Stimulated activated CD8-positive, alpha-beta memory T cell treated with anti-CD3 and anti-CD28 coated beads, Interleukin-15, amount 100 ng/mL, for 1 hour (primary cell): Measurements from ENCODE around the gene LENG8.

ENCODE experiments used
- DNase-seq: peaks from one replicate; pipeline ENCODE4 v3.0.0-alpha.2; 2020; ENCODE audit warnings: low read depth

The LENG8 gene

DNA sequence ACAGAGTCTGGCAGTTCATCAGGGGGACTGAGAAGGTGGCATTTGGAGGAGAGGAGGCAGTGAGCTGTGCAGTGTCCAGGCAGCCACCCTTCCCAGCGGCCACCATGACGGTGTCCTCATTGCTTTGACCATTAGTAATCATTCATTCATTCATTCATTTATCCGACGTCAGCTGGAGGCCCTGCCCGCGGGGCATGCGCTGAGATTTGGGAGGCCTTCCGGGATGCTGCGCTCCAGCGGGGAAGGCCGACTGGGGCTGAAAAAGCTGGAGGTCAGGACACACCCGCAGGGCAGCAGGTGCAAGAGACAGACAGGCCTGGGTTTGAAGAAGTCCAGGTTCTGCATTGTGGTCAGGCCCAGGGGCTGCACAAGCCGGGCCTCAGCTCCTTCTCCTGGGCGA lies 24.8 kb upstream of the LENG8 start:
- DNase-seq, result no peak

DNA sequence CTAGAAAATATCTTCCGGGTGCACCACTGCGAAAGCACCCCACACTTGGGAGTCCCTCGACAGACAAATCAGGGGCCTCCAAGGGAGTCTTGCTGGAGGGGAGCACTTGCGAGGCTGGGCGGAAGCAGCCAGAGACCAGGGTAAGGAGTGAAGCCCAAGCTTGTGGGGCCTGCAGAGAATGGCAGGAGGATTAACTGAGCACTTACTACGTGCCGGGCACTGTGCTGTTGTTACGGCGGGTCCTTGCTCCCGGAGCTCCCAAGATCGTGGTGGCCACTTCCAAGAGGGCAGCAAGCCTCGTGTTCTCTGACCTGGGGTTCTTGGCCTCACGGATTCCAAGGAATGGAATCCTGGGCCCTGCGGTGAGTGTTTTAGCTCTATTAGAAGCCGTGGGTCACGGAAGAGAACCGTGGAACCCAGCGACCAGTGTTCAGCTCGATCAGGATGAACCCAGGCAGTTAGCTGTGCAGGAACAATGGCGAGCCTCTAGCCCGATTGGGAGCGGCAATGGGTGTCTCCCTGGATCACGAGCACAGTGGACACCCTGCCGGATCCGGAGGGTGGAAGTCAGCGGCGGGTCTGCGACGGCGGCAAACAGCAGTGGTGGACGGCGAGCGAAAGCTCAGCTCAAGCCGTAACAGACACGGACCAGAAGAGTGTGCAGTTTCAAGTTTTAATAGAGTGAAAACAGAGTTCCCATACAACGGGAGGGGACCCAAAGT lies 24.2 kb upstream of the LENG8 start:
- no peak for DNase-seq

DNA sequence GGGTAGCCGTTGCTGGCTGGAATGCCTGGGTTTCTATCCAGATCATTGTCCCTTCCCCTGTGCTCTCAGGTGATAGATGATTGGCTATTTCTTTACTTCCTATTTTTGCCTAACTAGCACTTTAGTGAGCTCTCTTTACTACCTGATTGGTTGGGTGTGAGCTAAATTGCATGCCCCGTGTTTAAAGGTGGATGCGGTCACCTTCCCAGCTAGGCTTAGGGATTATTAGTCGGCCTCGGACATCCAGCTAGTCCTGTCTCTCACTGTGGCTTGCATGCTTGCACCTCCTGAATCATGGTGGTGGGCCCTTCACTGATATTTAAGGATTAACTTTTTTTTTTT lies 23.6 kb upstream of the LENG8 start:
- DNase-seq, result no peak

DNA sequence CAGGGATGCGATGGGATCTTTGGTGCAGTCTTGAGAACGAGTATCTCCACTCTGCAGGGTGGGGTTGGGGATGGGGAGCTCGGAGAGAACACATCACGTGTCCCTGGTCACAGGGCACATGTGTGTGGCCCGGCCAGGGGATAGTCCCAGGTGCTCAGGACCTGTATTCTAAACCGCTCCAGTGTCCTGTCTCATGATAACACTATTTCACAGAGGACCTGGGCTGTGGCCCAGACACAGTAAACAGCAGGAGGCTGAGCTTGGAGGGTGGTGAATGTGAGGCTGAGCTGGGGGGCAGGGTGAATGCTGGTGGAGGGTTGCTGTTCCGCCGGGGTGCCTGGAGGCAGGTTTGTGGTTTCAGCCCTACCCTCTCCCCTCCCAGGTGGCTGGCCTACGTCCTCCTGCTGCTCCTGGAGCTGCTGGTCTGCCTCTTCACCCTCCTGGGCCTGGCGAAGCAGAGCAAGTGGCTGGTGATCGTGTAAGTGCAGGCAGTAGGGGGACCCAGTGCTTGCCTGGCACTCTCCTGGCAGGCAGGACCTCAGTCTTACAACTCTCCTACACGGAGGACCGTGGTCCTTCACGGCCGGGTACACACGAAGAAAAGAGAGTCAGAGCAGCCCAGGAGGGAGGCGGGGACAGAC lies 22.6 kb upstream of the LENG8 start:
- no peak for DNase-seq

DNA sequence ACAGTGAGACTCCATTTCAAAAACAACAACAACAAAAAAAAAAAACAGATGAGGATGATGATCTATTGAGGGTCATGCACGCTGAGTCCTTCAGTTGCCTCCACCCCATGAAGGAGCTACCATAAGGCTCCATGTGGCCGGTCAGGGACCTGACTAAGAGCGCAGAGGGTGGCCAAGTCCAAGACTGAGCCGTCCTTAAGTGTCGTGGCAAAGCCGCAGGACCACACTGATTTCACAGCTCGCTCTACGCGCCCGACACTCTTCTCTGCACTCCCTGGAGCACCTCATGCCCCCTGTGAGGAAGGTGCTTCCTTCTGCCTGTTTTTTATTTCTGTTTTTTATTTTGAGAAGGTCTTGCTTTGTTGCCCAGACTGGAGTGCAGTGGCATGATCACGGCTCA lies 21.4 kb upstream of the LENG8 start:
- no peak for DNase-seq

DNA sequence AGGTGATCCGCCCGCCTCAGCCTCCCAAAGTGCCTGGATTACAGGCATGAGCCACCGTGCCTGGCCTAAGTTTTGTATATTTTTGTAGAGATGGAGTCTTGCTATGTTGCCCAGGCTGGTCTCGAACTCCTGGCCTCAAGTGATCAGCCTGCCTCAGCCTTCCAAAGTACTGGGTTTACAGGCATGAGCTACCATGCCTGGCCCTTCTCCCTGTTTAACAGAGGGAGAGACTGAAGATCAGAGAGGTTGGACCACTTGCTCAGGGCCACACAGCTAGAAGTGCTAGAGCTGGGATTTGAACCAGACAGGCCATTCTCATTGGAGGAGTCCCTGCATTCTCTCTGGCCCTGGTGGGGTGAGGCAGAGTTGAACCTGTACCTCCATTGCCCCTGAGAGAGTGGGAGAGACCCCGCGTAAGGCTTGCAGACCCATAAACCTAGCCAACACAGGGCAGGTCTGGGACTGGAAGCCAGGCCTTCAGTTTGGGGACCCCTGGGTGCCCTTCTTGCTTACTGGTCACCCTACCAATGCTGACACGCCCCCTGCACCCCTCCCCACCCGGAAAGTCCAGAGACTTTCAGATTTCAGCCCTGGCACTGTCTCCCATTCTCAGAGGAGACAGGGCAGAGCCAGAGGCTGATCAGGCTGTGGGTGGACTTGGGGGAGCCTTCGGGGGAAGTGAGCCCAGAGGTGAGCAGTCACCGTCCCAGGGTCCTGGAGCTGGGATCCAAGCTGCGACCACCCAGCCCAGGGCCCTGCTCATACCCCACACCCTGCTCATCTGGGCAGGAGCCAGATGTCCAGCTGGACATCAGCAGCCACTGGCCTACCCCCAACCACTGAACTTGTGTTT lies 20.4 kb upstream of the LENG8 start:
- no peak for DNase-seq

DNA sequence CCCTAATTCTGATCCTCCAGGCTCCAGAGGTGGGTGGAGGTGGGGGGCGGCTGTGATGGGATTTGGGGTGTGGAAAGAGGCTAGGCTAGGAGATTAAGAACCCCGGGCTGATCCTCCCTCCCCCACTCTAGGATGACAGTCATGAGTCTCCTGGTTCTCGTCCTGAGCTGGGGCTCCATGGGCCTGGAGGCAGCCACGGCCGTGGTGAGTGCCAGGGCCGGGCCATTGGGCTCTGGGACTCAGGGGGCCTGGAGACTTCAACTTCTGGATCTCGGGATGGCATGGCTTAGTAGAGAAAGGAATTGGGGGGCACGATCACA lies 19.9 kb upstream of the LENG8 start:
- no peak for DNase-seq

DNA sequence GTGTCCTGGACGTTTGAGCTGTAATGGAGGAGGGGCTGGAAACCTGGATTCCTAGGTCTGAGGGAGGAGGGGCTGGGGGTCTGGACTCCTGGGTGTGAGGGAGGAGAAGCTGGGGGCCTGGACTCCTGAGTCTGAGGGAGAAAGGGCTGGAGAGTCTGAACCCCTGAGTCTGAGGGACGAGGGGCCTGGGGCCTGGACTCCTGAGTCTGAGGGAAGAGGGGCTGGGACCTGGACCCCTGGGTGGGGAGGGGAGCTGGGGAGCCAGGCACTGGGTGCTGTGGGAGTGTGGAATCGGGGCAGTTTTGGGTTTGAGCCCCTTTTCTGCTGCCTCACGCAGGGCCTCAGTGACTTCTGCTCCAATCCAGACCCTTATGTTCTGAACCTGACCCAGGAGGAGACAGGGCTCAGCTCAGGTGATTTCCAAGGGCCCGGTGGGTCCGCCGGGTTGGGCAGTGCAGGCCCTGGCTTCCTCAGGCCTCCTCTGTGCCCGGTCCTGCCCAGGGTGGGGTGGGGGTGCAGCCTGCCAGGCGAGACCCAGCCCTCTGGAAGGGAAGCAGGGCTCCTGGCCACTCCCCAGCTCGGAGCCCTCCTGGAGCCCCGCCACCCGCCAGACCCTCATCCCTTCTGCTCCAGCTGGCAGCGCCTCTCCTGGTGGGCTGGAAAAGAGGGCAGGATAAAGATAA lies 19.3 kb upstream of the LENG8 start:
- no peak for DNase-seq

DNA sequence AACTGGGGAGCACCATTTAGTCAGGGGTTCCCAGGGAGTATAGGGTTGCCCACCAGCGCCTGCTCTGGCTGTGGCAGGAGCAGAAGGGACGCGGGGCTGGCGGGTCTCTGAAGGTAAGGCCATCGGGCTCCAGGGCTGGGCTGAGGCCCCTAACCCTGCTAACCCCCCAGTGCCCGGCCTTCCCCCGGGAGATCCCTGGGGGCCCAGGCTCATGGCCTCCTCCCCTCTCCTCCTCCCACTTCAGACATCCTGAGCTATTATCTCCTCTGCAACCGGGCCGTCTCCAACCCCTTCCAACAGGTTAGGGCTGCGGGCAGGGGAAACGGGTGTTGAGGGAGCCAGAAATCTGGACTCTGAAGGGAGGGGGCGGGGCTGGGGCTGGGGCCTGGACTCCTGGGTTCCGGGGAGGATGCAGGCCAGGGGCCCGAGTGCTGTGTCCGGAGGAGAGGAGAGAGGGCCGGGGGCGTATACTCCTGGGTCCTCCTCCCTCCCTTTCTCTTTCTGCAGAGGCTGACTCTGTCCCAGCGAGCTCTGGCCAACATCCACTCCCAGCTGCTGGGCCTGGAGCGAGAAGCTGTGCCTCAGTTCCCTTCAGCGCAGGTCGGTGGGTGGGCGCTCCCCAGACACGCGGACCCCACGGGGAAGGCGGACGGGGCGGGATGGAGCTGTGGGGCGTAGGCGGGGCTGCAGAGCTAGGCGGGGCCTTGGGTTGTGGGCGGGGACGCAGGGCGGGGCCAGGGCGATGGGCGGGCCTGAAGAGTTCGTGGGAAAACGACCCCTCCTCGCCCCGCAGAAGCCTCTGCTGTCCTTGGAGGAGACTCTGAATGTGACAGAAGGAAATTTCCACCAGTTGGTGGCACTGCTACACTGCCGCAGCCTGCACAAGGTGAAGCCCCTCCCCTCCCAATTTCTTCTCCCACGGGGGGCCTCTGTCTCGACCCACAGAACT lies 18.4 kb upstream of the LENG8 start:
- peak; percentile 18 for DNase-seq

DNA sequence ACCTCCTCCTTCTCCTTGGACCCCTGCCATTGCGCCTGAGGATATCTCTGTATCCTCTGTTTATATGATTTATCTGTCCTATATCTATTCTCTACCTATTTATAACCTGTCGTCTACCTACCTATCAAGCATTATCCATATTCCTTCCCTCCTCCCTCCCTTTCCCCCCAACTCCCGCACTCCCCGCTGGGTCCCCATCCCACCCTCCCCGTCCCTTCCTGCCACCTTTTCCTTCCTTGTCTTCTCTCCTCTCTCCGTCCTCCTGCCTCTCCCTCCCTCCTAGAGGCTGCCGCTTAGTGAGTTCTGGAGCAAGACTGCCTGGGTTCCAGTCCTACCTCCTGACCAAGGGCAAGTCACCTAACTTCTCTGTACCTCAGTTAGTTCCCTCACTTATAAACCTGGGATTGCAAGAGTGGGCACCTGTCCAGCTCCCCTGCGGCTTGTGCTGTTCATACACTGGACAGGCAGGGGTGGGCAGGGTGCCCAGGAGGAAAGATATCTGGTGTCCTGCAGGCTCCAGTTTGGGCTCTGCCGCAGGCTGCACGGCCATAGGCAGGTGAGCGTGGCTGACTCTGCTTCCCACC lies 17.7 kb upstream of the LENG8 start:
- no peak for DNase-seq

DNA sequence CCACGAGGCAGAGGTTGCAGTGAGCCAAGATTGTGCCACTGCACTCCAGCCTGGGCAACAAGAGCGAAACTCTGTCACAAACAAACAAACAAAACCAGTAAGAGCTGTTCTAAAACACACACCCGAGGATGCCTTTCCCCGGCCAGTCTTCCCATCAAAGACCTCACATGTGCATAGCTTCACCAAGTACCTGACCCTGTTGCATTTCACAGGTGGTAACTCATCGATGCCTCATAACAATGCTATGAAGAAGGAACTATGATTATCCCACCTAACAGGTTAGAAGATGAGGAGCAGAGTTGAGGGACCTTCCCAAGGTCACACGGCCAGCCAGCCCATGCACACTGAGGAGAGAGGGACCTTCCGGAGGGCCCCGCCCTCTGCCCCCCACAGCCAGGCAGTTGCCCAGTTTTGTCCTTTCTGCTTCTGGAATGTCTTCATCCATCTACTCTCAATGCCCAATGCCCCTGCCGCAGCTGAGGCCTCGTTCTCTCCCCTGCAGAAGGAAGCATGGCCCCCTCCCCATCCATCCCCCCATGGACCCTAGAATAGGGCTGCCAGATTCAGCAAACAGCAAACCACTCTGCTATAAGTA lies 16.8 kb upstream of the LENG8 start:
- no peak for DNase-seq

DNA sequence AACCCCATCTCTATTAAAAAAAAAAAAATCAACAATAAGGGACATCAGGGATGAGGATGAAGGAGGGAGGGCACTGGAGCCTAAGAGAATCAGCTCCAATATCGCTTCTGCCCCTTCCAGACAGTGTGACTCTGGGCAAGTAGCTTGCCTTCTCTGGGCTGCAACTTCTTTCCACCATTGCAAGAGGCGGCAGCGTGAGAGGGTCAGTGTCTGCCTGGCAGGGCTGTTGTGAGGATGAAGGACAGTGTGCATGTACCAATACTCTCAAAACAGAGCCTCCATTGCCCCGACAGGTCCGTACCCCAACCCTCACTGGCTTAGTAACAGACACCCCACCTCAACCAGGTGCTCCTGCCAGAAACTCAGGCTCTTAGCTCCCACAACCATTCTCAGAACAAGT lies 15.3 kb upstream of the LENG8 start:
- no peak for DNase-seq

DNA sequence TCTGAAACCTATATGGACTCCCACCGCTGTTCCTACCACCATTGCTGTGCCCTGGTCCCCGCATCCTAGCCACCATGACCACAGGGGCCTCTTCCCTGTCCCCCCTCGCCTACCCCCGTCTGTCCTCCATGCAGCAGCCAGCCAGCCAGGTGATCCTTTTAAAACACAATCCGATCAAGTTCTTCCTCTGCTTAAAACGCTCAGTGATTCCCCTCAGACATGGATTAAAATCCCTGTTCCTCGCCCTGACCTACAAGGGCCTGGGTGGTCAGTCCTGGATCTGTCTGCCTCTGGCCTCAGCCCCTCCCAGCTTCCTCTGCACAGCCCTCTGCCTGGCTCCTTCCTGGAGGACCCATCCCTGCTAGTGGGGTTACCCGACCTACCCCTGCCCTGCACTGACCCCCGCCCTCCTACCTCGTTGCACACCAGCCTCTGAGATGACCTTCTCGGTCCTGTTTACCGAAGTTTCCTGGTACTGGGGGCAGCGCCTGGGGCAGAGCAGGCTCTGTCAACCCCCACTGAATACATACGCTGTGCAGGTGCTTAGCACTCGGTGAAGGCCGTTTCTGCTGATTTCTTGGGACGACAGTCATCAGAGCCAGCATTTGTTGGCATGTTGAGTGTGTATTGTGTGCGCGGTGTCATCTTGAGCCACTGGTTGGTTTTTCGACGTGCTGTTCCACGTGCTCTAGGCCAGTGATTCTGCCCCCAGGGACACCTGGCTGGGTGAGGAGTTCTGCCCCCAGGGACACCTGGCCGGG lies 14.7 kb upstream of the LENG8 start:
- no peak for DNase-seq

DNA sequence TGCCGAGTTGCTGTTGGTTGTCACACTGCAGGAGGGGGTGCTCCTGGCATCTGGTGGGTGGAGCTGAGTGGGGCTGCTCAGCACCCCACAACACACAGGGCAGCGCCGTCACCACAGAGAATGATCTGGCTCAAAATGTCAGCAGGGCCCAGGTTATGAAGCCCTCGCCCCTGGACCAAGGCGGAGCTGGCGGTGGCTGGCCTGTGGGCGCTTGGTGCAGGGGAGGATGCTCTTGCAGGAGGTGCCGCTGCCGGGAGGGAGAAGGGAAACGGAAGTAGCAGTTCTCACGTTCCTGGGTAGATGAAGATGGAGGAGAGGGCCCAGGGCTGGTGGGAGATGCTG lies 14.2 kb upstream of the LENG8 start:
- DNase-seq, result no peak

DNA sequence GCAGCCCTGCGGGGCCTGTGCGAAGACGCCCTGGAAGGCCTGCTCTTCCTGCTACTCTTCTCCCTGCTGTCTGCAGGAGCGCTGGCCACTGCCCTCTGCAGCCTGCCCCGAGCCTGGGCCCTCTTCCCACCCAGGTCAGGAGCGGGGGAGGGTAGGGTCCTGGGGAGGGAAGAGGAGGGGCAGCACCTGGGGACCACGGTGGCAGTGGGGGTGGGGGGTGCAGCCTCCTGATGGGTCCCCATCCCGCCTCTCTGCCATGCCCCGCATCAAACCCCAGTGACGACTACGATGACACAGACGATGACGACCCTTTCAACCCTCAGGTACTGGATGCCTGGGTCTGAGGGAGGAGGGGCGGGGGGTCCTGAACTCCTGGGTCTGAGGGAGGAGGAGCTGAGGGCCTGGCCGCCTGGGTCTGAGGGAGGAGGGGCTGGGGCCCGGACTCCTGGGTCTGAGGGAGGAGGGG lies 13.4 kb upstream of the LENG8 start:
- DNase-seq, result no peak

DNA sequence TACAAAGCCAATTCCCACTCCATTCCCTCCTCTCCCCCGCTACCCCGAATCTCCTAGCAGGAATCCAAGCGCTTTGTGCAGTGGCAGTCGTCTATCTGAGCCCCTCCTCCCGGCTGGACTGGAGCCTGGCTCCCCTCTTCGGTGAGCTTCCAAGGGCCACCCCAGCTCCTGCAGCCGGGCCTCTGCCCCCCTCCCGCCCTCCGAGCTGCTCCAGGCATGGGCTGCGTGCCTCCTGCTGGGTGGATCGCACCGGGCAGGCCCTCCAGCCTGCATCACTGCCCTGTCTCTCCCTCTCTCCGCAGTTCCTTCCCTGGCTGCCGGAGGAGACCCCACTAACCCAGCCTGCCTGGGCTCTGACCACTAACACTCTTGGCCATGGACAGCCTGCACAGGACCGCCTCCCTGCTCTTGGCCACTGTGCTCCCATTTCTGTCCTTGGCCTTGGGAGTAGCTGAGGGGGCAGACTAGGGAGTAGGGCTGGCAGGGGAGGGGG lies 12.9 kb upstream of the LENG8 start:
- no peak for DNase-seq

DNA sequence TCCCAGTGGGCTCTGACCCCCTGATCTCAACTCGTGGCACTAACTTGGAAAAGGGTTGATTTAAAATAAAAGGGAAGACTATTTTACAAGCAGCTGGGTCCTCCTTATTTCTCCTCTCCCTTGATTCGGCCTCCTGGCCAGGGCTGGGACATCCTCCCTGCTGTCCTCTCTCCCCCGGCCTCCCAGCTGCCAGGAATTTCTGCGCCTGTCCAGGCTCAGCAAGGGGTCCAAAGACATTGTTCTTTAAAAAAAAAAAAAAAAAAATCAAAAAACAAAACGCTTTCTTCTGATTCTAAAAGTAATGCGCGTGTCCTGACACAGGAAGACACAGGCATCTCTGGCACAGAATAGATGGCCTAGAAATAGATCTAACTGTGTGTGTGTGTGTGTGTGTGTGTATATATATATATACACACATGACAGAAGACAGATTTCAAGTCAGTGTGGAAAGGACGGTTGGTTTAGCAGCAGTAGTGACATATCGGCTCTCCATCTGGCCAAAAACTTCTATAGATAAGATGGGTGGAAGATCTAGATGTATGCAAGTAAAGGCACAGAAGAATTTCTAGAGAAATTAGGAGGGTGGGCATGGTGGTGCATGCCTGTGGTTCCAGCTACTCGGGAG lies 12.3 kb upstream of the LENG8 start:
- DNase-seq, result no peak

DNA sequence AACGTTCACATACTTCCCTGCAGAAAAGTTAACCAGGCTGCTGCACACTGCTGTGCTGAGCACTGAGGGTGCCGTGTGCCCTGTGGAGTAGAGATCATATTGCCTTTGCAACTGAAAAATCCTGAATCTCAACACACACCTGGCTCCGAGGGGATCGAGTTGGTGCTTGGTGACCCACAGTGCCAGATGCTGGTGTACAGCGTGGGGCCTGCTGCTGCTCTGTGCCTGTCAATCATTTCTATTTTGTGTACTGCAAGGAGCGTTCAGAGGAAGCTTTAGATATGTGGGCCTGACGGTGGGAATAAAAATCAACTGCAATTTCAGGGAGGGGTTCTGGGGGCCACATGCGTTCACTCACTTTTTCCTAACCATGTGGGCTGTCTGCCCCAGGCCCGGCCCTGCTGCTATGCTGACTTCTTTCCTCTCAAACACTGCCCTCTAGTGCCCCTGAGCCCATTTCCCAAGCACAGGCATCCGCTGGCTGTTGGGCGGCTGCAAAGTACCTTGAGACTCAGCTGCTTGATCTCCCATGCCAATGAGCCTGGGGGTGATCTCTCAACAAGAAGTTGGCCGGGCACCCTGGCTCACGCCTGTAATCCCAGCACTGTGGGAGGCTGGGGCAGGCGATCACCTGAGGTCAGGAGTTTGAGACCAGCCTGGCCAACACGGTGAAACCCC lies 9.7 kb upstream of the LENG8 start:
- no peak for DNase-seq

DNA sequence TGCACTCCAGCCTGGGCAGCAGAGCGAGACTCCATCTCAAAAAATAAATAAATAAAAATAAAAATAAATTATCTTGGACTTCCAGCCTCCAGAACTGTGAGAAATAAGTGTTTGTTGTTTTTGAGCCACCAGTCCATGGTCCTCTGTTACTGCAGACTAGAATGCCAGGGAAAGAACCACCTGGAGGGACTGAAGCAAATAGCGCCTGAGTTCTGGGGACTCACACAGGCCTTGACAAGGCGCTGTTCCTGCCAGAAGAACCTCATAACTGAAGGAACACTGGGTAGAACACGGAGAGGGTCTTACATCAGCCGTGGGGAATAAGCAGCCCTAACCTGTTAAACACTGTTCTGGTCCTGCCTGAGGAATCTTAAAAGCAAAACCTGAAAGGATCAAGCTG lies 8.4 kb upstream of the LENG8 start:
- no peak for DNase-seq
